Measurements from ENCODE around the gene LAMA4. TPM values are rescaled to one million over a fixed set of nuclear protein-coding genes. Genes with fewer than 3 reads are reported as not detected.
A peak's percentile ranks its signal among the peaks of the same experiment; 100 is the strongest.

LAMA4 gene
- total and polyA plus RNA-seq, 8 donors = 9.7 to 324 (median 43.9) TPM

GRCh38 chr6:112281821-112282615 is 27.7 kb upstream of the LAMA4 start:
- Histone ChIP-seq H3K4me3 (no peak overlapping the region), H3K27me3 (no peaks in the 10 kb centered on the region), H3K9me3 (no peaks in the 10 kb centered on the region), H3K4me1 (peaks cover 0 to 39% (median 17%) of the 10 kb centered on the region in 4 donors), H3K27ac (peak overlapping the region in 4 of 5 donors; percentile 20 to 57 (median 46)), H3K36me3 (no peaks in the 10 kb centered on the region)
- TF ChIP-seq POLR2AphosphoS5 (IDR thresholded peaks at IDR 0.05) (peak; percentile 14 to 76 (median 40)), EP300 (IDR thresholded peaks at IDR 0.05) (no peak)
- 43 to 72% (median 63%) methylated on average over 4 of the region's 4 CpGs for WGBS, 5 donors
- peak in 1 of 2 donors; percentile 89 for DNase-seq
- intact Hi-C loops (cut with DNase I; ENCODE audit: low total_unique reads) = no loop called here

- Histone ChIP-seq H3K4me1 (peaks cover 0 to 36% (median 14%) of the 10 kb centered on the region in 4 donors), H3K27me3 (no peaks in the 10 kb centered on the region), H3K4me3 (no peak overlapping the region), H3K9me3 (no peaks in the 10 kb centered on the region), H3K36me3 (no peaks in the 10 kb centered on the region), H3K27ac (peak overlapping the region in 2 of 5 donors; percentile 28 to 61)
- intact Hi-C loops (cut with DNase I; ENCODE audit: low total_unique reads) = no loop called here
- DNase-seq = peak in 1 of 2 donors; percentile 72
- TF ChIP-seq, protein P1, sequence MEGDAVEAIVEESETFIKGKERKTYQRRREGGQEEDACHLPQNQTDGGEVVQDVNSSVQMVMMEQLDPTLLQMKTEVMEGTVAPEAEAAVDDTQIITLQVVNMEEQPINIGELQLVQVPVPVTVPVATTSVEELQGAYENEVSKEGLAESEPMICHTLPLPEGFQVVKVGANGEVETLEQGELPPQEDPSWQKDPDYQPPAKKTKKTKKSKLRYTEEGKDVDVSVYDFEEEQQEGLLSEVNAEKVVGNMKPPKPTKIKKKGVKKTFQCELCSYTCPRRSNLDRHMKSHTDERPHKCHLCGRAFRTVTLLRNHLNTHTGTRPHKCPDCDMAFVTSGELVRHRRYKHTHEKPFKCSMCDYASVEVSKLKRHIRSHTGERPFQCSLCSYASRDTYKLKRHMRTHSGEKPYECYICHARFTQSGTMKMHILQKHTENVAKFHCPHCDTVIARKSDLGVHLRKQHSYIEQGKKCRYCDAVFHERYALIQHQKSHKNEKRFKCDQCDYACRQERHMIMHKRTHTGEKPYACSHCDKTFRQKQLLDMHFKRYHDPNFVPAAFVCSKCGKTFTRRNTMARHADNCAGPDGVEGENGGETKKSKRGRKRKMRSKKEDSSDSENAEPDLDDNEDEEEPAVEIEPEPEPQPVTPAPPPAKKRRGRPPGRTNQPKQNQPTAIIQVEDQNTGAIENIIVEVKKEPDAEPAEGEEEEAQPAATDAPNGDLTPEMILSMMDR (IDR thresholded peaks at IDR 0.05) = no peak
- TF ChIP-seq POLR2A (IDR thresholded peaks at IDR 0.05) (no peak), POLR2AphosphoS5 (IDR thresholded peaks at IDR 0.05) (no peak), EP300 (IDR thresholded peaks at IDR 0.05) (no peak)
- 62 to 77% (median 66%) methylated on average over 5 of the region's 5 CpGs for WGBS, 5 donors
These were observed 24.9 kb upstream of the LAMA4 start for GRCh38 chr6:112279031-112279935.

GRCh38 chr6:112275365-112275764 is 21.0 kb upstream of the LAMA4 start:
- Histone ChIP-seq H3K4me3 (no peak overlapping the region), H3K27ac (no peak overlapping the region), H3K9me3 (no peaks in the 10 kb centered on the region), H3K36me3 (no peaks in the 10 kb centered on the region), H3K27me3 (no peaks in the 10 kb centered on the region), H3K4me1 (peaks cover 0 to 18% (median 7%) of the 10 kb centered on the region in 4 donors)
- intact Hi-C loops (cut with DNase I; ENCODE audit: low total_unique reads) = no loop called here
- no peak for DNase-seq
- no peak for TF ChIP-seq POLR2AphosphoS5 (IDR thresholded peaks at IDR 0.05)
- TF ChIP-seq, protein P1 (IDR thresholded peaks at IDR 0.05) = no peak

- peaks cover 0 to 12% (median 5%) of the 10 kb centered on the region in 4 donors for H3K4me1 ChIP-seq
- 67 to 75% (median 70%) methylated on average over 1 of the region's 1 CpG for WGBS, 5 donors
- TF ChIP-seq, protein P1 (IDR thresholded peaks at IDR 0.05) = no peak
- TF ChIP-seq EP300 (IDR thresholded peaks at IDR 0.05) (no peak), POLR2A (IDR thresholded peaks at IDR 0.05) (no peak), POLR2AphosphoS5 (IDR thresholded peaks at IDR 0.05) (no peak)
- no peak overlapping the region for H3K27ac ChIP-seq
- H3K27me3 ChIP-seq = no peaks in the 10 kb centered on the region
- intact Hi-C loops (cut with DNase I; ENCODE audit: low total_unique reads) = no loop called here
- H3K4me3 ChIP-seq = no peak overlapping the region
- no peak for DNase-seq
- no peaks in the 10 kb centered on the region for H3K9me3 ChIP-seq
- no peaks in the 10 kb centered on the region for H3K36me3 ChIP-seq
These were observed 20.4 kb upstream of the LAMA4 start for GRCh38 chr6:112274774-112275173.
